Esophagus mucosa (tissue), 1 donor: ENCODE results near the gene OR6V1. TPM values are rescaled to one million over a fixed set of nuclear protein-coding genes. Genes with fewer than 3 reads are reported as not detected.
"Not testable (repeated sequence)": the region's sequence is repeated elsewhere in the genome, so short reads cannot be mapped to it uniquely, and the experiment has no call there.

Source experiments
- ATAC-seq: fragments of 200-7000 bp; cut with Tn5 transposase; one replicate; pipeline ENCODE4 v1.9.1; 2020
- total RNA-seq: library from RNA; stranded (reverse); gene quantifications from one replicate; pipeline ENCODE4 v1.2.4, GENCODE V29; 2023
- donor health status: DM: yes; HTN: yes; CAD: no.

The OR6V1 gene
- total RNA-seq, 1 donor from 2014 or later, result not detected

- ATAC-seq, result no peak
These were observed 8.8 kb upstream of the OR6V1 start for GRCh38 chr7:143043391-143043790.

- no peak for ATAC-seq
These were observed 5.7 kb upstream of the OR6V1 start for GRCh38 chr7:143046426-143046851.

DNA sequence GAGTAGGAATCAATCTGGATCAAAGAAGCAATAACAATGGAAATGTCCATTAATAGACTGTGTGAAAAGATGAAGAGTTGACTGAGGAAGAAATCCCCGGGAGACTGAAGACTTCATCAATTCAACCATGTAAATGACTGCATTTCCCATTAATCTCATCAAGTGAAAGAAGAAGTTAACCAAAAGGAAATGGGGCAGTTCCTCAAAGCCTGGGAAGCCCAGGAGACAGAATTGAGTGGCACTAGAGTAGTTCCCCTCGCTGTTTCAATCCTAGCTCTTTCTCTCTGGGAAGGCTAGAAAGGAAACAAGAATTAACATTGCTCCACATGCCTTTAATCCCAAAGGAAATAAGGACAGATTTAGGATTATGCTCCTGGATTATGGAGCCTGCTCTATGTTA lies 4.8 kb upstream of the OR6V1 start:
- no peak for ATAC-seq

DNA sequence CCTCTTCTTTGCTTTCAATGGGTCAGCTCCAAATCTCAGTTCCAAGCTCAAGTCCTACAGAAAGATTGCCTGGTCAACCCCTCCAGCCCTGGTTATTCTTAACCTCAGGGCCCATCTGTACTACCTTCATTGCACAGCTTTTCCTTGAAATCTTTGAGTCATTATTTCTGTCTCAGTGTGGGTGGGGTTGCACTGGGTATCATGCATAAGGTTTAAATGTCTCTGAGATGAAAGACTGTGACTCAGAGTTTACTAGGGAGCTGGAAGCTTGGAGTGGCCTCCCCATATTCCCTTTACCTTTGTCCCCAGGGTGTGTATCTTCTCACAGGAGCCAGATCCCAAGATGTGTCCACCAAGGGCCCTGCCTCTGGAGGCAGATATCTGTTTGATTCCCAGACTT lies 3.3 kb upstream of the OR6V1 start:
- no peak for ATAC-seq

GRCh38 chr7:143049362-143049761 lies 2.8 kb upstream of the OR6V1 start:
- ATAC-seq, result no peak

DNA sequence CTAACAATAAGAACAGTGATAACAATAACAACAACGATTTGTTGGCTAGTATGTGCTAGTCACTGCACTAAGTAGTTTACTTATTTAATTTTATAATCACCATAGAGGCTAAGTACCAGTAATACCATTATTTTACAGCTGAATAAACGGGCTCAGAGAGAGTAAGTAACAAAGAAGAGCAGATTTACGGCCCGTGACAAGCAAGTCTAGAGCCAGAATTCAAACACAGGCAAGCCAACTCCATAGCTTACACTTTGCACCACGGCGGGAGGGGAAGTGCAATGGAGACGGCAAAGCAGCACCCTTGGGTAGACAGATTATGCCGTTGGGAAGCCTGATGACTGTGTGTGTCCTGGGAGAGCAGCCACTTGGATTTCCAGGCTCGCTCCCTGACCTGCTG lies 1.2 kb upstream of the OR6V1 start:
- no peak for ATAC-seq

DNA sequence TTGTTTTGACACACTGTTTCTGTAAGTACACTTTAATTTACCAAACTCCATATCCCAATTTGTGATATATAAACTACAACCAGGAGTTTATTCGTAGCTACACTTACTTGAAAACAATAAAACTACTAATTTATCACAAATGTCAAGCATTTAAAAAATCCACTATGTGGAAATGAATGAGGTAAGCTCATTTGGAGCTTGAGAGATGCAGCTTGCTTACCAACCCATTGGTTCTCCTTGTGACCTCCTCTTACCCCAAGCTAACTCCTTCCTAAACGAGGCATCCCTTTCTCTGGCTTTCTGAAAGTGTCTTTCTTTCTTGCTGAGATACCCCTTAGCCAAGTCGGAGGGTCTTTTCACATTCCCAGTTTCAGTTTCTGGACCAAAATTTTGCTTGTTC lies 2.5 kb downstream of the OR6V1 start:
- ATAC-seq, result no peak

GRCh38 chr7:143055754-143056153 lies 3.6 kb downstream of the OR6V1 start:
- ATAC-seq, result no peak

GRCh38 chr7:143063741-143064140 lies 11.6 kb downstream of the OR6V1 start:
- no peak for ATAC-seq

GRCh38 chr7:143068446-143068845 lies 16.3 kb downstream of the OR6V1 start:
- ATAC-seq, result no peak

DNA sequence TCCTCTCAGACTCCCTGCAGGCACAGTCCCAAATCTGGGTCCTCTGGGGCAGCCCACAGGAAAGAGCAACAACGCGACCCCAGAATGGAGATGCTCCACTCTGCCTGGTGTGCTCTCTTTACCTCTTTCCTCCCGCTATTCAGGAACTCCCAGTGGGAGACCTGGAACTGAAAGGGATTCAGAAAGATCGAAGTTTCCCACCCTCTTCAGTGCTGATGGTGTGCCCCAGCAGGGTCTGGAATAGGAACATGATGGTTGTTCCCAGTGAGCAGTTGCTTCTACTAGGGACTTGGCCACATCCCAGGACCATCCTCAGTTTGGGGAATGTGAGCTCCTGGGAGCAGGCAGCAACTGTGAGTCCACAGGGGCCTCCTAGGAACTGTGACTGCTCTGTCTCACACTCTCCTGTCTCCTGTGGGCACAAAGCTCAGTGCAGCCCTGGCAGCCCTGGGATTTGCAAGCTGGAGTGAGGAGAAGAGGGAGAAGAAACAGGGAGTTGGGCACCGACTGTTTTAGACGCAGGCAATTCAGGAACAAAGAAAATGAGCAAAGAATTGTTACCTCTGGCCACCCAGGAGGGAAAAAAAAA lies 17.9 kb downstream of the OR6V1 start:
- no peak for ATAC-seq

DNA sequence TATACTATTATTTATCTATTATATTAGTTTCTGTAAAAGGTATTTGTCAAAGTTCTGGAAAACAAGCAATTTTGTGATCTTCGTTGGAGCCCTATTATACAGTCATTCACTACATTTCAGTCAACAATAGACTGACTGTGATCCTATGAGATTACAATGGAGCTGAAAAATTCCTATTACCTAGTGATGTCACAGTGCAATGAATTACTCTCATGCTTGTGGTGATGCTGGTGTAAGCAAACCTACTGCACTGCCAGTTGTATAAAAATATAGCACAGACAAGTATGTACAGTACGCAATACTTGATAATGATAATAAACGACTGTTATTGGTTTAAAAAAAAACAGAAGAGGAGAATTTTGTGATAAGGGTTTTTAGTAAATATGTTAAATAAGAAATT lies 21.4 kb downstream of the OR6V1 start:
- ATAC-seq, result no peak

DNA sequence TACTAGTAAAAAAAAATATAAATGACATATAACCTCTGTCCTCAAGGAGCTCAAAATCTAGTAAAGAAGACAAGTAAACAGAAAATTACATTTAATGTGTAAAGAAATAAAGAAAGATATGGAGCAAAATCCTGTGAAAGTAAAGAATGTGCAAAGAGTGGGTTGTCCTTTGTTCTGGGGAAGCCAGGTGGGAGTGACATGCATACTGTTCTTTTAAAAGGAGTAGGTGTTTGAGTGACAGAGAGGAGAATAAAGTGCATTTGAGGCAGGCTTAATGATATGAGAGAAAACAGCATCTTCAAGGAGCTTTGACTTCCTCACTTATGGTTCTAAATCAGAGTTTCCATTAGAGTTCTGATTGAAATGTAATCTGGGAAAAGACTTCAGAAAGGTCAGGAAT lies 22.0 kb downstream of the OR6V1 start:
- no peak for ATAC-seq

DNA sequence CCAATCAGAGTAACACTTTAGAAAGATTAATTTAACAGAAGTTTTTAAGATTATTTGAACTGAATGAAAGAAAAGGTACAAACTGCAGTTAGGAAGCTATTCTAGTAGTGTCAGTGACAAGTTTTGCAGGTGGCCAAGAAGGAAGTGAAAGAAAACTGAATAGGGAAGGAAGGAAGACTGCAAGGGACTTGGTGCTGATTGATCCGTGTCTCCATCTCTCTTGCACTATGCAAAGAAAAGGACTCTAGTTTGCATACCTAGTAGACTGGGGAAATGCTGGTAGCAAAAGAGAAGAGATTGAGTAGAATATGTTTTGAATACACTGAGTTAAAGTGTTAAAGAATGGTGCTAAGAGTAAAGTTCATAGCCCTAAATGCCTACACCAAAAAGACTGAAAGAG lies 33.0 kb downstream of the OR6V1 start:
- peak; percentile 64 for ATAC-seq

DNA sequence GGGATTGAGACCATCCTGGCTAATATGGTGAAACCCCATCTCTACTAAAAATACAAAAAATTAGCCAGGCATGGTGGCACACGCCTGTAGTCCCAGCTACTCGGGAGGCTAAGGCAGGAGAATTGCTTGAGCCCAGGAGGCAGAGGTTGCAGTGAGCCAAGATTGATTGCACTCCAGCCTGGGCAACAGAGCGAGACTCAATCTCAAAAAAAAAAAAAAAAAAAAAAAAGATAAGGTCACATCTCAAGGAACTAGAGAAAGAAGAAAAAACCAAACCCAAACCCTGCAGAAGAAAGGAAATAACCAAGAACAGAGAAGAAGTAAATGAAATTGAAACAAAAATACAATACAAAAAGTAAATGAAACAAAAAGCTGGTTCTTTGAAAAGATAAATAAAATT lies 33.5 kb downstream of the OR6V1 start:
- ATAC-seq, result not testable (repeated sequence)

DNA sequence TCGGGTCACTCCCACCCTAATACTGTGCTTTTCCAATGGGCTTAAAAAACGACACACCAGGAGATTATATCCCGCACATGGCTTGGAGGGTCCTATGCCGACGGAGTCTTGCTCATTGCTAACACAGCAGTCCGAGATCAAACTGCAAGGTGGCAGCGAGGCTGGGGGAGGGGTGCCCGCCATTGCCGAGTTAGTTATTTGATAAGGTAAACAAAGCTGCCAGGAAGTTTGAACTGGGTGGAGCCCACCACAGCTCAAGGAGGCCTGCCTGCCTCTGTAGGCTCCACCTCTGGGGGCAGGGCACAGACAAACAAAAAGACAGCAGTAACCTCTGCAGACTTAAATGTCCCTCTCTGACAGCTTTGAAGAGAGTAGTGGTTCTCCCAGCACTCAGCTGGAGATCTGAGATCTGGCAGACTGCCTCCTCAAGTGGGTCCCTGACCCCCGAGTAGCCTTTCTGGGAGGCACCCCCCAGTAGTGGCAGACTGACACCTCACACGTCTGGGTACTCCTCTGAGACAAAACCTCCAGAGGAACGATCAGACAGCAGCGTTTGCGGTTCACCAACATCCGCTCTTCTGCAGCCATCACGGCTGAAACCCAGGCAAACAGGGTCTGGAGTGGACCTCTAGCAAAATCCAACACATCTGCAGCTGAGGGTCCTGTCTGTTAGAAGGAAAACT lies 36.5 kb downstream of the OR6V1 start:
- ATAC-seq, result not testable (repeated sequence)

DNA sequence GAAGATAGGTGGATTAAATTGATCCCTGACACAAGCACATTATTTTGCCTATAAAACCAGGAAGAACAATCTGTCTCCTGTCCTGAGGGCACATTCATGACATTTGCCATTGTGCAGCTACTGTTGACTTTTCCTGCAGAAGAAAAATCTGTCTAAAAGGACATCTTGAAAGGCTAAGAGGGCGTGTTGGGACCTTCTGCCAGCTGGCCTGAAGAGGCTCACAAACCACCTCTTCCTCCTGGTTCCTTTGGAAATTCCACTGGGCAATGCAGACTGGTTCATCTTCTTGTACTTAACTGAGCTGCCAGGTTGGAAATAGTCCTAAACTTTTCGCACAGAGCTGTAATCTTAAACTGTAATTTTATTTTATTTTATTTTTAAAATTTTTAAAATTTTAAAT lies 44.0 kb downstream of the OR6V1 start:
- ATAC-seq, result no peak

DNA sequence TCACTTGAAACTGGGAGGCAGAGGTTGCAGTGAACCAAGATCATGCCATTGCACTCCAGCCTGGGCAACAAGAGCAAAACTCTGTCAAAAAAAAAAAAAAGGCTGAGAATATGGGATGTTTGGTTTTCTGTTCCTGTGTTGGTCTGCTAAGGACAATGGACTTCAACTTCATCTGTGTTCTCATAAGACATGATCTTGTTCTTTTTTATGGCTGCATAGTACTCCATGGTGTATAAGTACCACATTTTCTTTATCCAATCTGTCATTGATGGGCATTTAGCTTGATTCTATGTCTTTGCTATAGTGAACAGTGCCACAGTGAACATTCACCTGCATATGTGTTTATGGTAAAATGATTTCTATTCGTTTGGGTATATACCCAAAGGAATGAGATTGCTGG lies 47.4 kb downstream of the OR6V1 start:
- ATAC-seq, result not testable (repeated sequence)

Other genes with a start within 250 kb of the OR6V1 start
- 18.1 TPM for gene EPHB6, start 197.3 kb upstream of the OR6V1 start, total RNA-seq
- 0.68 TPM for gene TRPV6, start 166.6 kb upstream of the OR6V1 start, total RNA-seq
- not detected for gene TRPV5, start 118.6 kb upstream of the OR6V1 start, total RNA-seq
- not detected for gene LLCFC1, start 112.9 kb upstream of the OR6V1 start, total RNA-seq
- 0.32 TPM for gene KEL, start 90.0 kb upstream of the OR6V1 start, total RNA-seq
- not detected for gene OR9A2, start 25.2 kb upstream of the OR6V1 start, total RNA-seq
- 0.56 TPM for gene PIP, start 79.7 kb downstream of the OR6V1 start, total RNA-seq
- gene TAS2R39, start 131.1 kb downstream of the OR6V1 start, total RNA-seq, result not detected
- not detected for gene TAS2R40, start 169.7 kb downstream of the OR6V1 start, total RNA-seq
- gene GSTK1, start 211.1 kb downstream of the OR6V1 start, total RNA-seq, result 109 TPM
- gene TMEM139, start 232.6 kb downstream of the OR6V1 start, total RNA-seq, result 0.44 TPM
- 28.3 TPM for gene CASP2, start 236.0 kb downstream of the OR6V1 start, total RNA-seq